Measurements from ENCODE around the gene DOK5. TPM values are rescaled to one million over a fixed set of nuclear protein-coding genes. Genes with fewer than 3 reads are reported as not detected.

Gene DOK5
- total RNA-seq, 1 donor from 2014 or later: 3.5 TPM

GRCh38 chr20:54661880-54662465 is 186.6 kb downstream of the DOK5 start:
- no peaks in the 10 kb centered on the region for H3K27me3 ChIP-seq (ENCODE audit: control insufficient read depth, insufficient read depth, low read length)
- DNase-seq (ENCODE audit: low read depth): no peak
- no peak overlapping the region for H3K4me3 ChIP-seq (ENCODE audit: low read depth, low read length)
- TF ChIP-seq, protein P1, sequence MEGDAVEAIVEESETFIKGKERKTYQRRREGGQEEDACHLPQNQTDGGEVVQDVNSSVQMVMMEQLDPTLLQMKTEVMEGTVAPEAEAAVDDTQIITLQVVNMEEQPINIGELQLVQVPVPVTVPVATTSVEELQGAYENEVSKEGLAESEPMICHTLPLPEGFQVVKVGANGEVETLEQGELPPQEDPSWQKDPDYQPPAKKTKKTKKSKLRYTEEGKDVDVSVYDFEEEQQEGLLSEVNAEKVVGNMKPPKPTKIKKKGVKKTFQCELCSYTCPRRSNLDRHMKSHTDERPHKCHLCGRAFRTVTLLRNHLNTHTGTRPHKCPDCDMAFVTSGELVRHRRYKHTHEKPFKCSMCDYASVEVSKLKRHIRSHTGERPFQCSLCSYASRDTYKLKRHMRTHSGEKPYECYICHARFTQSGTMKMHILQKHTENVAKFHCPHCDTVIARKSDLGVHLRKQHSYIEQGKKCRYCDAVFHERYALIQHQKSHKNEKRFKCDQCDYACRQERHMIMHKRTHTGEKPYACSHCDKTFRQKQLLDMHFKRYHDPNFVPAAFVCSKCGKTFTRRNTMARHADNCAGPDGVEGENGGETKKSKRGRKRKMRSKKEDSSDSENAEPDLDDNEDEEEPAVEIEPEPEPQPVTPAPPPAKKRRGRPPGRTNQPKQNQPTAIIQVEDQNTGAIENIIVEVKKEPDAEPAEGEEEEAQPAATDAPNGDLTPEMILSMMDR (IDR thresholded peaks at IDR 0.05; ENCODE audit: insufficient read depth, low read length, poor library complexity, severe bottlenecking): no peak
- no peaks in the 10 kb centered on the region for H3K36me3 ChIP-seq (ENCODE audit: control insufficient read depth, insufficient read depth, low read length)

GRCh38 chr20:54665812-54666211 is 190.4 kb downstream of the DOK5 start:
- TF ChIP-seq, protein P1 (IDR thresholded peaks at IDR 0.05; ENCODE audit: insufficient read depth, low read length, poor library complexity, severe bottlenecking): no peak
- DNase-seq (ENCODE audit: low read depth): no peak
- Histone ChIP-seq H3K27me3 (ENCODE audit: control insufficient read depth, insufficient read depth, low read length) (no peaks in the 10 kb centered on the region), H3K36me3 (ENCODE audit: control insufficient read depth, insufficient read depth, low read length) (no peaks in the 10 kb centered on the region), H3K4me3 (ENCODE audit: low read depth, low read length) (no peak overlapping the region)

DNA sequence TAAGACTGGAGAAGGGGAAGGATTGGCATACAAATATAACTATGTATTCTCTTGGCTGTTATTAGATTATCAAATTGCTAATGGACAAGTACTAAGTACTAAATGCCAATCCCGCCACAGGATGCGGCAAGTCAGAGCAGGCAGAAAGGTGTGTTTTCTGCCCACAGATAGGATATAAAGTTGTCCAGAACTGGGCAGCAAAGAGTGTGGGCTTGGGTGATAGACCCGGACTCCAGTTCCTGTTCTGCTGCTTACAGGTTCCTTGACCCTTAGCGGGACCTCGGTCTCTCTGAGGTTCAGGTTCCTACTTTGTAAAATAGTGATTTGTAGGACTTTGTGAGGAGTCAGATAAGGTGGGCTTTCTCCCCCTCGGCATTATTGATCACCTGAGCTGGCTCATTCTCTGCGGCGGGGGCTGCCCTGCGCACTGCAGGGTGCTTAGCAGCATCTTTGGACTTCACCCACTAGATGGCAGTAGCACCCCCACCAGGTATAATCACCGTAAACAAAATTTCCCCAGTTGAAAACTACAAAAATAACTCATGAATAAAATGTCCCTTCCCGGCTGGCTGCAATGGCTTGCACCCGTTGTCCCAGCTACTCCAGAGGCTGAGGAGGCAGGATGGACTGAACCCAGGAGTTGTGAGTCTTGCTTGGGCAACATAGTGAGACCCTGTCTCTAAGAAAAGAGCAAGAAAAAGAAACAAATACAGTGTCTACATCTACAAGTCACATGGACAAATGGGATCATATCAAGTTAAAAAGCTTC is 193.1 kb downstream of the DOK5 start:
- Histone ChIP-seq H3K27me3 (ENCODE audit: control insufficient read depth, insufficient read depth, low read length) (no peaks in the 10 kb centered on the region), H3K36me3 (ENCODE audit: control insufficient read depth, insufficient read depth, low read length) (no peaks in the 10 kb centered on the region), H3K4me3 (ENCODE audit: low read depth, low read length) (no peak overlapping the region)
- TF ChIP-seq, protein P1 (IDR thresholded peaks at IDR 0.05; ENCODE audit: insufficient read depth, low read length, poor library complexity, severe bottlenecking): peak; percentile 83
- DNase-seq (ENCODE audit: low read depth): no peak

DNA sequence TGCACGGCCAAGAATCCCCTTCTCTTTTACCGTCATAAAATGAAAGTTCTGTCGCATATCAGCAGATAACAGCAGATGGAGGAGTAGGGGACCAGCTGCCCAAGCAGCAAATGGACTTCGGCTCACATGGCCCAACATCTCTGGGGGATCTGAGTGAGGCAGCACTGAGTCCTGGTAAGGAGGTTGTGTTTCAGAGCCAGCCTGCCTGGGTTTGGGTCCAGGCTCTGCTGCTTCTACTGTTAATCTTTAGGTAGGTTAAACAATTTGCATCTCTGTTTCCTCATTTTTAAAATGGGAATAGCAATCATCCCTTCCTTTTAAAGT is 193.6 kb downstream of the DOK5 start:
- H3K36me3 ChIP-seq (ENCODE audit: control insufficient read depth, insufficient read depth, low read length): no peaks in the 10 kb centered on the region
- H3K27me3 ChIP-seq (ENCODE audit: control insufficient read depth, insufficient read depth, low read length): no peaks in the 10 kb centered on the region
- no peak overlapping the region for H3K4me3 ChIP-seq (ENCODE audit: low read depth, low read length)
- TF ChIP-seq, protein P1 (IDR thresholded peaks at IDR 0.05; ENCODE audit: insufficient read depth, low read length, poor library complexity, severe bottlenecking): no peak
- DNase-seq (ENCODE audit: low read depth): no peak

DNA sequence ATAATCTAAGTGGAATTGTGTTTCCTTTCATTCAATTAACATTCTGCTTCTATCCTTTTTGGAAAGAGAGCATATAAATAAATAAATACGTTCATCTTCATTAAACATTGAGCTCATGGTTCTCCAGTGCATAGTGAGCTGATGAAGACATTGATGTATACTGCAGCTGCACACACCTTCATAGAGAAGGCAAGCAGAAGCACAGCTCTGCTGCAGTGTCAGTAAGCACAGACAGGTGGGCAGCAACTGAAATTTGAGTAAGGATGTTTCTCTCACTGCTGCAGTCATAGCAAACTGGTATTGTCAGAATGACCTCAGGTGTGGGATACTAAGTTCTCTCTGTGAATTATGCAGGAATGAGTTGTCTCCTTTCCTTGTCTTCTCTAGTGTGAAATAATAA is 202.9 kb downstream of the DOK5 start:
- DNase-seq (ENCODE audit: low read depth): no peak
- no peaks in the 10 kb centered on the region for H3K36me3 ChIP-seq (ENCODE audit: control insufficient read depth, insufficient read depth, low read length)
- peaks cover 7% of the 10 kb centered on the region for H3K27me3 ChIP-seq (ENCODE audit: control insufficient read depth, insufficient read depth, low read length)
- TF ChIP-seq, protein P1 (IDR thresholded peaks at IDR 0.05; ENCODE audit: insufficient read depth, low read length, poor library complexity, severe bottlenecking): no peak
- no peak overlapping the region for H3K4me3 ChIP-seq (ENCODE audit: low read depth, low read length)

DNA sequence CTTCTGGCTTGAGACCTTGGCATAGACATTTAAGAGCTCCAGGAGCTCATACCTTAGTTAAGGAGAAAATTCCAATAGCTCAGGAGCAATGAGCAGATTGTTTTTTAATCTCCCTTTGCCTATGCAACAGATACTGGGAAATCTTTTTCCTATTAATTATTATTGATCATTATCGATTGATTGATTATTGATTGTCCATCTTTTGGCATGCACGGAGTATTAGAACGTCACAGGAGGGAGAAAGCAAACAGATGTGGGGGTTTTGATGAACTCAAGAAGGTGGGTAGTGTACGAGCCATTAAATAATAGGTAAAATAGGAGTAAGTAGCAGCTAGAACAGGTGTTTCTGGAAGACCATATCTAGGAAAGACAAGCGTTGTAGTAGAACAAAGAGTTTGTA is 205.0 kb downstream of the DOK5 start:
- Histone ChIP-seq H3K27me3 (ENCODE audit: control insufficient read depth, insufficient read depth, low read length) (peaks cover 7% of the 10 kb centered on the region), H3K4me3 (ENCODE audit: low read depth, low read length) (no peak overlapping the region), H3K36me3 (ENCODE audit: control insufficient read depth, insufficient read depth, low read length) (no peaks in the 10 kb centered on the region)
- DNase-seq (ENCODE audit: low read depth): no peak
- TF ChIP-seq, protein P1 (IDR thresholded peaks at IDR 0.05; ENCODE audit: insufficient read depth, low read length, poor library complexity, severe bottlenecking): no peak
